Sigmoid colon (tissue), 4 donors: ENCODE measurements around the gene CIDEB.

Experiments used
- CTCF ChIP-seq, 4 experiments: fragments of 450-650 bp in 3 of 4; fragments of 200-600 bp in 1 of 4; IDR thresholded peaks; one replicate each; pipeline ENCODE4 v1.5.1; 2016 to 2019; ENCODE audit warnings: antibody characterized with exemption in 4 of 4, mild to moderate bottlenecking in 3 of 4, moderate library complexity in 2 of 4
- EP300 ChIP-seq, 4 donors: sonication (generic); formaldehyde crosslinking; IDR thresholded peaks; one replicate each; pipeline ENCODE4 v1.6.1; 2017; ENCODE audit warnings: antibody characterized with exemption in 4 of 4
- POLR2A ChIP-seq, 2 donors: fragments of 450-650 bp; IDR thresholded peaks; one replicate each; pipeline ENCODE4 v1.6.1; 2016; ENCODE audit warnings: antibody characterized with exemption in 2 of 2, mild to moderate bottlenecking in 2 of 2, moderate library complexity in 2 of 2
- POLR2AphosphoS5 ChIP-seq, 4 donors: sonication (generic); formaldehyde crosslinking; IDR thresholded peaks; one replicate each; pipeline ENCODE4 v1.6.1; 2017; ENCODE audit warnings: antibody characterized with exemption in 4 of 4

DNA sequence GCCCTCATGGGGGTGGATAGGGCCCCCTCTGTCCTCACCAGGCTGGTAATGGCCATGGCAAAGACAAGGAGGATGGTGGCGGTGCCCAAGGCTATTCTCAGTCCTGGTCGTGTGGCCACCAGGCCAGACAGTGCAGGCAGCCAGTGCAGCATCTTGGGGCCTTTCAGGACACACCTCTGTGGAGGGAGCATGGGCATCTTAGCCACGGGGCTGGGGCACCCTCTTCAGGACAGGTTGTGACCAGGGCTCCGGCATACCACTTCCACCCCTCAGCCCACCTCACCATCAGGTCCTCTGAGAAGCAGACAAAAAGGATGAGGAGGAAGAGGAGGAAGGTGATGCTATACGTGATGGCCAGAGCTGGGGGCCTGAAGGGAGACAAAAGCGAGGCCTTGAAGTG, 16.2 kb upstream of the CIDEB start:
- no peak for TF ChIP-seq CTCF (IDR thresholded peaks at IDR 0.05)
- TF ChIP-seq POLR2A (IDR thresholded peaks at IDR 0.05), result no peak
- TF ChIP-seq EP300 (IDR thresholded peaks at IDR 0.05), result no peak
- no peak for TF ChIP-seq POLR2AphosphoS5 (IDR thresholded peaks at IDR 0.05)
